Bone marrow (tissue), 2 donors: ENCODE data around the gene CFAP97D1.
"Not testable (repeated sequence)": the region's sequence is repeated elsewhere in the genome, so short reads cannot be mapped to it uniquely, and the experiment has no call there.

Experiments
- DNase-seq, 2 donors: peaks; one replicate each; lab custom pipeline; 2025; lab: John Stamatoyannopoulos, UW

The CFAP97D1 gene

GRCh38 chr17:43768382-43768781 lies 11.9 kb upstream of the CFAP97D1 start:
- DNase-seq = peak; percentile 23 to 72

- no peak for DNase-seq
These were observed 11.3 kb upstream of the CFAP97D1 start for GRCh38 chr17:43768943-43769342.

GRCh38 chr17:43769426-43769825 lies 10.8 kb upstream of the CFAP97D1 start:
- no peak for DNase-seq

- no peak for DNase-seq
These were observed 10.4 kb upstream of the CFAP97D1 start for GRCh38 chr17:43769859-43770258.

GRCh38 chr17:43770957-43771356 lies 9.3 kb upstream of the CFAP97D1 start:
- DNase-seq = no peak

- DNase-seq = no peak
These were observed 8.8 kb upstream of the CFAP97D1 start for GRCh38 chr17:43771463-43771862.

- peak; percentile 29 to 88 for DNase-seq
These were observed 7.2 kb upstream of the CFAP97D1 start for GRCh38 chr17:43772877-43773648.

- no peak for DNase-seq
These were observed 5.7 kb upstream of the CFAP97D1 start for GRCh38 chr17:43774304-43775250.

GRCh38 chr17:43778337-43779144 lies 1.7 kb upstream of the CFAP97D1 start, which contains the start of gene DUSP3:
DUSP3 (minus strand) TSS chr17:43778977; CDS start chr17:43778924, 53 bp downstream.
- DNase-seq = peak; percentile 18 to 71

- DNase-seq = no peak
These were observed 800 bp upstream of the CFAP97D1 start for GRCh38 chr17:43779145-43780125.

GRCh38 chr17:43782913-43783680 lies 2.9 kb downstream of the CFAP97D1 start:
- DNase-seq = no peak

GRCh38 chr17:43784068-43784467 lies 3.8 kb downstream of the CFAP97D1 start:
- DNase-seq = no peak

GRCh38 chr17:43784628-43785101 lies 4.4 kb downstream of the CFAP97D1 start:
- DNase-seq = no peak

GRCh38 chr17:43787728-43788127 lies 7.5 kb downstream of the CFAP97D1 start:
- DNase-seq = no peak

- no peak for DNase-seq
These were observed 8.3 kb downstream of the CFAP97D1 start for GRCh38 chr17:43788540-43788939.

GRCh38 chr17:43789482-43789881 lies 9.2 kb downstream of the CFAP97D1 start:
- no peak for DNase-seq

- DNase-seq = no peak
These were observed 10.2 kb downstream of the CFAP97D1 start for GRCh38 chr17:43790311-43790940.

- no peak for DNase-seq
These were observed 11.4 kb downstream of the CFAP97D1 start for GRCh38 chr17:43791589-43791988.

GRCh38 chr17:43792668-43793067 lies 12.4 kb downstream of the CFAP97D1 start:
- DNase-seq = not testable (repeated sequence)
